Measurements from ENCODE around the gene UBN1.

GRCh38 chr16:4862639-4863038, 15.4 kb downstream of the UBN1 start:
- TF ChIP-seq, protein P1, sequence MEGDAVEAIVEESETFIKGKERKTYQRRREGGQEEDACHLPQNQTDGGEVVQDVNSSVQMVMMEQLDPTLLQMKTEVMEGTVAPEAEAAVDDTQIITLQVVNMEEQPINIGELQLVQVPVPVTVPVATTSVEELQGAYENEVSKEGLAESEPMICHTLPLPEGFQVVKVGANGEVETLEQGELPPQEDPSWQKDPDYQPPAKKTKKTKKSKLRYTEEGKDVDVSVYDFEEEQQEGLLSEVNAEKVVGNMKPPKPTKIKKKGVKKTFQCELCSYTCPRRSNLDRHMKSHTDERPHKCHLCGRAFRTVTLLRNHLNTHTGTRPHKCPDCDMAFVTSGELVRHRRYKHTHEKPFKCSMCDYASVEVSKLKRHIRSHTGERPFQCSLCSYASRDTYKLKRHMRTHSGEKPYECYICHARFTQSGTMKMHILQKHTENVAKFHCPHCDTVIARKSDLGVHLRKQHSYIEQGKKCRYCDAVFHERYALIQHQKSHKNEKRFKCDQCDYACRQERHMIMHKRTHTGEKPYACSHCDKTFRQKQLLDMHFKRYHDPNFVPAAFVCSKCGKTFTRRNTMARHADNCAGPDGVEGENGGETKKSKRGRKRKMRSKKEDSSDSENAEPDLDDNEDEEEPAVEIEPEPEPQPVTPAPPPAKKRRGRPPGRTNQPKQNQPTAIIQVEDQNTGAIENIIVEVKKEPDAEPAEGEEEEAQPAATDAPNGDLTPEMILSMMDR (IDR thresholded peaks at IDR 0.05), result no peak
- no peak for TF ChIP-seq EP300 (IDR thresholded peaks at IDR 0.05)
- no peak for TF ChIP-seq POLR2A (IDR thresholded peaks at IDR 0.05)
- TF ChIP-seq POLR2AphosphoS5 (IDR thresholded peaks at IDR 0.05), result peak in 1 of 3 donors; percentile 9
